ENCODE data around the gene PLA2G10. TPM values are rescaled to one million over a fixed set of nuclear protein-coding genes. Genes with fewer than 3 reads are reported as not detected.

The PLA2G10 gene
- total and polyA plus RNA-seq, 2 of the 13 experiments (the other 11 are each of a cell fraction or from before 2014, with no cell fraction given): not detected

GRCh38 chr16:14632693-14633569, 61.2 kb downstream of the PLA2G10 start, which contains the start of gene BFAR (continued):
- TF ChIP-seq REXO4 (CRISPR knock-in tag; IDR thresholded peaks at IDR 0.05; ENCODE audit: borderline replicate concordance): no peak; the same call in 1 of the 2 replicates
- peak; percentile 71 for TF ChIP-seq ARNT2 (CRISPR knock-in tag; IDR thresholded peaks at IDR 0.05; ENCODE audit: low read depth)
- TF ChIP-seq KDM4B (CRISPR knock-in tag; IDR thresholded peaks at IDR 0.05): peak; percentile 97
- TF ChIP-seq, protein P1, sequence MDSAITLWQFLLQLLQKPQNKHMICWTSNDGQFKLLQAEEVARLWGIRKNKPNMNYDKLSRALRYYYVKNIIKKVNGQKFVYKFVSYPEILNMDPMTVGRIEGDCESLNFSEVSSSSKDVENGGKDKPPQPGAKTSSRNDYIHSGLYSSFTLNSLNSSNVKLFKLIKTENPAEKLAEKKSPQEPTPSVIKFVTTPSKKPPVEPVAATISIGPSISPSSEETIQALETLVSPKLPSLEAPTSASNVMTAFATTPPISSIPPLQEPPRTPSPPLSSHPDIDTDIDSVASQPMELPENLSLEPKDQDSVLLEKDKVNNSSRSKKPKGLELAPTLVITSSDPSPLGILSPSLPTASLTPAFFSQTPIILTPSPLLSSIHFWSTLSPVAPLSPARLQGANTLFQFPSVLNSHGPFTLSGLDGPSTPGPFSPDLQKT (CRISPR knock-in tag; IDR thresholded peaks at IDR 0.05; ENCODE audit: borderline replicate concordance): peak; percentile 7; the same call in 1 of the 2 replicates
- peak; percentile 41; the same call in 1 of the 2 replicates for TF ChIP-seq ZFP41 (CRISPR knock-in tag; IDR thresholded peaks at IDR 0.05; ENCODE audit: borderline replicate concordance)
- TF ChIP-seq, protein P2, sequence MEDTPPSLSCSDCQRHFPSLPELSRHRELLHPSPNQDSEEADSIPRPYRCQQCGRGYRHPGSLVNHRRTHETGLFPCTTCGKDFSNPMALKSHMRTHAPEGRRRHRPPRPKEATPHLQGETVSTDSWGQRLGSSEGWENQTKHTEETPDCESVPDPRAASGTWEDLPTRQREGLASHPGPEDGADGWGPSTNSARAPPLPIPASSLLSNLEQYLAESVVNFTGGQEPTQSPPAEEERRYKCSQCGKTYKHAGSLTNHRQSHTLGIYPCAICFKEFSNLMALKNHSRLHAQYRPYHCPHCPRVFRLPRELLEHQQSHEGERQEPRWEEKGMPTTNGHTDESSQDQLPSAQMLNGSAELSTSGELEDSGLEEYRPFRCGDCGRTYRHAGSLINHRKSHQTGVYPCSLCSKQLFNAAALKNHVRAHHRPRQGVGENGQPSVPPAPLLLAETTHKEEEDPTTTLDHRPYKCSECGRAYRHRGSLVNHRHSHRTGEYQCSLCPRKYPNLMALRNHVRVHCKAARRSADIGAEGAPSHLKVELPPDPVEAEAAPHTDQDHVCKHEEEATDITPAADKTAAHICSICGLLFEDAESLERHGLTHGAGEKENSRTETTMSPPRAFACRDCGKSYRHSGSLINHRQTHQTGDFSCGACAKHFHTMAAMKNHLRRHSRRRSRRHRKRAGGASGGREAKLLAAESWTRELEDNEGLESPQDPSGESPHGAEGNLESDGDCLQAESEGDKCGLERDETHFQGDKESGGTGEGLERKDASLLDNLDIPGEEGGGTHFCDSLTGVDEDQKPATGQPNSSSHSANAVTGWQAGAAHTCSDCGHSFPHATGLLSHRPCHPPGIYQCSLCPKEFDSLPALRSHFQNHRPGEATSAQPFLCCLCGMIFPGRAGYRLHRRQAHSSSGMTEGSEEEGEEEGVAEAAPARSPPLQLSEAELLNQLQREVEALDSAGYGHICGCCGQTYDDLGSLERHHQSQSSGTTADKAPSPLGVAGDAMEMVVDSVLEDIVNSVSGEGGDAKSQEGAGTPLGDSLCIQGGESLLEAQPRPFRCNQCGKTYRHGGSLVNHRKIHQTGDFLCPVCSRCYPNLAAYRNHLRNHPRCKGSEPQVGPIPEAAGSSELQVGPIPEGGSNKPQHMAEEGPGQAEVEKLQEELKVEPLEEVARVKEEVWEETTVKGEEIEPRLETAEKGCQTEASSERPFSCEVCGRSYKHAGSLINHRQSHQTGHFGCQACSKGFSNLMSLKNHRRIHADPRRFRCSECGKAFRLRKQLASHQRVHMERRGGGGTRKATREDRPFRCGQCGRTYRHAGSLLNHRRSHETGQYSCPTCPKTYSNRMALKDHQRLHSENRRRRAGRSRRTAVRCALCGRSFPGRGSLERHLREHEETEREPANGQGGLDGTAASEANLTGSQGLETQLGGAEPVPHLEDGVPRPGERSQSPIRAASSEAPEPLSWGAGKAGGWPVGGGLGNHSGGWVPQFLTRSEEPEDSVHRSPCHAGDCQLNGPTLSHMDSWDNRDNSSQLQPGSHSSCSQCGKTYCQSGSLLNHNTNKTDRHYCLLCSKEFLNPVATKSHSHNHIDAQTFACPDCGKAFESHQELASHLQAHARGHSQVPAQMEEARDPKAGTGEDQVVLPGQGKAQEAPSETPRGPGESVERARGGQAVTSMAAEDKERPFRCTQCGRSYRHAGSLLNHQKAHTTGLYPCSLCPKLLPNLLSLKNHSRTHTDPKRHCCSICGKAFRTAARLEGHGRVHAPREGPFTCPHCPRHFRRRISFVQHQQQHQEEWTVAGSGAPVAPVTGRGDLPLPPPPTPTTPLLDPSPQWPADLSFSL (CRISPR knock-in tag; IDR thresholded peaks at IDR 0.05): no peak
- peak; percentile 95; the same call in 1 of the 3 replicates for TF ChIP-seq MXI1 (IDR thresholded peaks at IDR 0.05; ENCODE audit: borderline replicate concordance, low read depth, low read length)
- no peak for TF ChIP-seq NFE2L1 (CRISPR knock-in tag; IDR thresholded peaks at IDR 0.05; ENCODE audit: borderline replicate concordance)
- 0 out of 2 replicates have a peak, but pooled peaks have one; percentile 7 for TF ChIP-seq ZNF280D (CRISPR knock-in tag; IDR thresholded peaks at IDR 0.05)
- TF ChIP-seq ZNF670 (CRISPR knock-in tag; IDR thresholded peaks at IDR 0.05; ENCODE audit: borderline replicate concordance): peak; percentile 67
- peak; percentile 80 for TF ChIP-seq CBFB (CRISPR knock-in tag; IDR thresholded peaks at IDR 0.05)
- peak; percentile 91 for TF ChIP-seq MAZ (IDR thresholded peaks at IDR 0.05; ENCODE audit: borderline replicate concordance, low read depth, low read length)
- peak; percentile 78 for TF ChIP-seq MAZ (CRISPR knock-in tag; IDR thresholded peaks at IDR 0.05; ENCODE audit: low read depth)
- peak; percentile 86 for TF ChIP-seq ZNF558 (CRISPR knock-in tag; IDR thresholded peaks at IDR 0.05; ENCODE audit: borderline replicate concordance)
- TF ChIP-seq MATR3 (CRISPR knock-in tag; IDR thresholded peaks at IDR 0.05): no peak
- peak; percentile 77 for TF ChIP-seq ZNF788 (CRISPR knock-in tag; IDR thresholded peaks at IDR 0.05; ENCODE audit: borderline replicate concordance)
- TF ChIP-seq ZNF234 (CRISPR knock-in tag; conservative IDR thresholded peaks at IDR 0.05): no peak

All from HepG2 (cell line).